HEK293 (cell line): Measurements from ENCODE around the gene OR4B1.

ENCODE experiments used
- CTCF ChIP-seq: fragments of 450-650 bp; formaldehyde crosslinking; IDR thresholded peaks from 2 replicates; pipeline ENCODE4 v1.5.1; 2016; ENCODE audit warnings: missing biosample characterization, missing genetic modification characterization
- ZBTB48 ChIP-seq: fragments of 450-650 bp; formaldehyde crosslinking; IDR thresholded peaks from 2 replicates; pipeline ENCODE4 v1.5.1; 2016; ENCODE audit warnings: missing biosample characterization, missing genetic modification characterization
- ZNF10 ChIP-seq: fragments of 450-650 bp; formaldehyde crosslinking; IDR thresholded peaks from 2 replicates; pipeline ENCODE4 v1.5.1; 2017; ENCODE audit warnings: missing biosample characterization, missing genetic modification characterization
- ZNF18 ChIP-seq: fragments of 450-650 bp; formaldehyde crosslinking; IDR thresholded peaks from 2 replicates; pipeline ENCODE4 v1.5.1; 2016; ENCODE audit warnings: missing biosample characterization, missing genetic modification characterization
- ZNF221 ChIP-seq: fragments of 450-650 bp; formaldehyde crosslinking; IDR thresholded peaks from 2 replicates; pipeline ENCODE4 v1.5.1; 2017; ENCODE audit warnings: missing biosample characterization, missing genetic modification characterization, borderline replicate concordance
- ZNF362 ChIP-seq: fragments of 450-650 bp; formaldehyde crosslinking; IDR thresholded peaks from 2 replicates; pipeline ENCODE4 v1.5.1; 2016; ENCODE audit warnings: missing biosample characterization, missing genetic modification characterization
- ZNF596 ChIP-seq: fragments of 450-650 bp; IDR thresholded peaks from 2 replicates; pipeline ENCODE4 v1.5.0; 2018; ENCODE audit warnings: missing biosample characterization, mild to moderate bottlenecking, missing genetic modification characterization, moderate library complexity

- TF ChIP-seq CTCF (tag by site-specific recombination) (no peak), ZNF362 (no peak), ZNF596 (no peak), ZNF18 (tag by site-specific recombination) (no peak), ZBTB48 (tag by site-specific recombination) (no peak), ZNF10 (tag by site-specific recombination) (no peak), ZNF221 (no peak)
Measured at GRCh38 chr11:48182860-48183526, 33.6 kb upstream of the OR4B1 start.
